Measurements from ENCODE around the gene LRPPRC. TPM values are rescaled to one million over a fixed set of nuclear protein-coding genes. Genes with fewer than 3 reads are reported as not detected.

Gene LRPPRC
- total and polyA plus RNA-seq, 10 of the 15 experiments (the other 5 are each of a cell fraction or from before 2014, with no cell fraction given), result 34.1 to 152 (median 97.0) TPM

DNA sequence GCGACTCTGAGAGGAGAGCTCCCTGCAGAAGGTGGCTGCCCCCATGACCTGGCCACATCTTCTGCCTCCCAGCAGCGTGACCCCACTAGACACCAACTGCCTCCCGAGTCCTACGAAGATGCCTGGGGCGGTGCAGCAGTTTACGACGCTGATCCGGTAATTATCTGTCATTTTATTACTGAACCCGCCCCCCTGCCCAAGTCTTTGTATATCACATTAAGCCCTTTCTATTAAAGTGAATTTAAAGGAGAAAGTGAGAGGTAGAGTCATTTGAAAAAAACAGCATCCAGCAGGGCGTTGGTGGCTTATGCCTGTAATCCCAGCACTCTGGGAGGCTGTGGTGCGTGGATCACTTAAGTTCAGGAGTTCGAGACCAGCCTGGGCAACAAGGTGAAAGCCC is 123.6 kb downstream of the LRPPRC start:
- TF ChIP-seq SREBF1 (IDR thresholded peaks at IDR 0.05; ENCODE audit: low read length), result no peak
- TF ChIP-seq, protein P1, sequence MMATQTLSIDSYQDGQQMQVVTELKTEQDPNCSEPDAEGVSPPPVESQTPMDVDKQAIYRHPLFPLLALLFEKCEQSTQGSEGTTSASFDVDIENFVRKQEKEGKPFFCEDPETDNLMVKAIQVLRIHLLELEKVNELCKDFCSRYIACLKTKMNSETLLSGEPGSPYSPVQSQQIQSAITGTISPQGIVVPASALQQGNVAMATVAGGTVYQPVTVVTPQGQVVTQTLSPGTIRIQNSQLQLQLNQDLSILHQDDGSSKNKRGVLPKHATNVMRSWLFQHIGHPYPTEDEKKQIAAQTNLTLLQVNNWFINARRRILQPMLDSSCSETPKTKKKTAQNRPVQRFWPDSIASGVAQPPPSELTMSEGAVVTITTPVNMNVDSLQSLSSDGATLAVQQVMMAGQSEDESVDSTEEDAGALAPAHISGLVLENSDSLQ (IDR thresholded peaks at IDR 0.05), result no peak
- TF ChIP-seq, protein P2, sequence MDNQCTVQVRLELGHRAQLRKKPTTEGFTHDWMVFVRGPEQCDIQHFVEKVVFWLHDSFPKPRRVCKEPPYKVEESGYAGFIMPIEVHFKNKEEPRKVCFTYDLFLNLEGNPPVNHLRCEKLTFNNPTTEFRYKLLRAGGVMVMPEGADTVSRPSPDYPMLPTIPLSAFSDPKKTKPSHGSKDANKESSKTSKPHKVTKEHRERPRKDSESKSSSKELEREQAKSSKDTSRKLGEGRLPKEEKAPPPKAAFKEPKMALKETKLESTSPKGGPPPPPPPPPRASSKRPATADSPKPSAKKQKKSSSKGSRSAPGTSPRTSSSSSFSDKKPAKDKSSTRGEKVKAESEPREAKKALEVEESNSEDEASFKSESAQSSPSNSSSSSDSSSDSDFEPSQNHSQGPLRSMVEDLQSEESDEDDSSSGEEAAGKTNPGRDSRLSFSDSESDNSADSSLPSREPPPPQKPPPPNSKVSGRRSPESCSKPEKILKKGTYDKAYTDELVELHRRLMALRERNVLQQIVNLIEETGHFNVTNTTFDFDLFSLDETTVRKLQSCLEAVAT (IDR thresholded peaks at IDR 0.05), result no peak
- TF ChIP-seq HCFC1 (IDR thresholded peaks at IDR 0.05; ENCODE audit: low read length), result no peak
- TF ChIP-seq MEF2A (IDR thresholded peaks at IDR 0.05; ENCODE audit: insufficient read depth, low read depth, low read length), result no peak
- no peak for FAIRE-seq
- Histone ChIP-seq H2AFZ (ENCODE audit: control insufficient read depth, low read depth, low read length) (no peak overlapping the region), H3K4me1 (ENCODE audit: control insufficient read depth, insufficient read depth, low read length) (no peaks in the 10 kb centered on the region), H4K20me1 (ENCODE audit: control insufficient read depth, insufficient read depth) (no peaks in the 10 kb centered on the region), H3K27me3 (replicated peaks in 1 of 2; ENCODE audit: control insufficient read depth in 2 of 2, insufficient read depth in 2 of 2, low read length in 1 of 2) (no peaks in the 10 kb centered on the region; a peak in 1 of 4 replicates), H3K36me3 (ENCODE audit: control insufficient read depth in 2 of 2, insufficient read depth in 2 of 2, low read length in 1 of 2) (no peaks in the 10 kb centered on the region), H3K4me3 (no peak overlapping the region), H3K79me2 (ENCODE audit: control insufficient read depth, insufficient read depth, low read length) (no peaks in the 10 kb centered on the region), H3K4me2 (ENCODE audit: control insufficient read depth, insufficient read depth) (no peak overlapping the region), H3K9me3 (replicated peaks; ENCODE audit: control insufficient read depth, insufficient read depth, low read length) (no peaks in the 10 kb centered on the region), H3K27ac (ENCODE audit: control insufficient read depth, insufficient read depth) (no peak overlapping the region), H3K9ac (ENCODE audit: control insufficient read depth, insufficient read depth, low read length) (no peak overlapping the region)
- RAD21 ChIA-PET (ENCODE audit: unreplicated experiment), result no interaction called here
- no TSS peak for BruUV-seq (replicated peaks)
- 64% methylated on average over 10 of the region's 12 CpGs for WGBS (ENCODE audit: insufficient coverage, insufficient replicate concordance, low lambda C conversion rate, missing lambda C conversion rate)
- SMC1A ChIA-PET (ENCODE audit: uncharacterized antibody, unreplicated experiment), result no interaction called here
- no peak for DNase-seq (ENCODE audit: low read depth, low spot score)
- POLR2A ChIA-PET, result no interaction called here
- ATAC-seq, result no peak
- in situ Hi-C loops (cut with MboI) (no loop called here), intact Hi-C loops (cut with micrococcal nuclease; ENCODE audit: unreplicated experiment) (no loop called here)
- CTCF ChIA-PET, result interaction anchor here (0.7 kb wide), 1 partner anchor 423 kb away, joined by 3 read pairs; no protein-coding TSS in a partner anchor

DNA sequence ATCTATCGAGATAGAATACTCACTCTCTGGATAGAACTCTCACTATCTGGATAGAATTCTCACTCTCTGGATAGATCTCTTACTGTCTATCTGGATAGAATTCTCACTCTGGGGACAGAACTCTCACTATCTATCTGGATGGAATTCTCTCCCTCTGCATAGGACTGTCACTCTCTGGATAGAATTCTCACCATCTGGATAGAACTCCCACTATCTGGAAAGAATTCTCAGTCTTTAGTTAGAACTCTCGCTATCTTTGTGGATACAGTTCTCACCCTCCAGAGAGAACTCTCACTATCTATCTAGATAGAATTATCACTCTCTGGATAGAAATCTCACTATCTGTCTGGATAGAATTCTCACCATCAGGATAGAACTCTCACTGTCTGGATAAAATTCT is 140.5 kb downstream of the LRPPRC start:
- no TSS peak for BruUV-seq (replicated peaks)
- H3K9me3 ChIP-seq (replicated peaks; ENCODE audit: control insufficient read depth, insufficient read depth, low read length), result no peaks in the 10 kb centered on the region
- DNase-seq (ENCODE audit: low read depth, low spot score), result no peak

More for the DNA sequence above, 140.5 kb downstream of the LRPPRC start:
- Histone ChIP-seq H4K20me1 (ENCODE audit: control insufficient read depth, insufficient read depth) (no peaks in the 10 kb centered on the region), H3K27ac (ENCODE audit: control insufficient read depth, insufficient read depth) (no peak overlapping the region), H3K4me1 (ENCODE audit: control insufficient read depth, insufficient read depth, low read length) (no peaks in the 10 kb centered on the region), H3K4me2 (ENCODE audit: control insufficient read depth, insufficient read depth) (no peak overlapping the region), H2AFZ (ENCODE audit: control insufficient read depth, low read depth, low read length) (no peak overlapping the region), H3K27me3 (replicated peaks in 1 of 2; ENCODE audit: control insufficient read depth in 2 of 2, insufficient read depth in 2 of 2, low read length in 1 of 2) (no peaks in the 10 kb centered on the region), H3K4me3 (no peak overlapping the region), H3K9ac (ENCODE audit: control insufficient read depth, insufficient read depth, low read length) (no peak overlapping the region), H3K36me3 (ENCODE audit: control insufficient read depth in 2 of 2, insufficient read depth in 2 of 2, low read length in 1 of 2) (no peaks in the 10 kb centered on the region), H3K79me2 (ENCODE audit: control insufficient read depth, insufficient read depth, low read length) (no peaks in the 10 kb centered on the region)
- intact Hi-C loops (cut with micrococcal nuclease; ENCODE audit: unreplicated experiment), result no loop called here
- no peak for FAIRE-seq
- 24% methylated on average over 2 of the region's 2 CpGs for WGBS (ENCODE audit: insufficient coverage, insufficient replicate concordance, low lambda C conversion rate, missing lambda C conversion rate)
- ChIA-PET CTCF (no interaction called here), RAD21 (ENCODE audit: unreplicated experiment) (no interaction called here), SMC1A (ENCODE audit: uncharacterized antibody, unreplicated experiment) (no interaction called here), POLR2A (no interaction called here)
- no peak for ATAC-seq
- TF ChIP-seq JUNB (IDR thresholded peaks at IDR 0.05), result no peak
- in situ Hi-C loops (cut with MboI), result no loop called here
